Medulla oblongata (tissue), 1 donor: ENCODE measurements around the gene KAZALD1.
A peak's percentile ranks its signal among the peaks of the same experiment; 100 is the strongest.

ENCODE experiments used
- DNase-seq: peaks from one replicate; pipeline ENCODE4 v3.0.0-alpha.2; 2015; ENCODE audit errors: extremely low spot score

KAZALD1 gene

GRCh38 chr10:101095550-101096213, 33.9 kb downstream of the KAZALD1 start:
- peak; percentile 43 for DNase-seq

- no peak for DNase-seq
These were observed 34.6 kb downstream of the KAZALD1 start for GRCh38 chr10:101096378-101096777.

- DNase-seq = no peak
These were observed 36.1 kb downstream of the KAZALD1 start for GRCh38 chr10:101097881-101098280.

- no peak for DNase-seq
These were observed 38.1 kb downstream of the KAZALD1 start for GRCh38 chr10:101099901-101100300.

- DNase-seq = no peak
These were observed 39.6 kb downstream of the KAZALD1 start for GRCh38 chr10:101101372-101101881.

GRCh38 chr10:101103430-101103829, 41.6 kb downstream of the KAZALD1 start:
- DNase-seq = no peak

- DNase-seq = no peak
These were observed 44.6 kb downstream of the KAZALD1 start for GRCh38 chr10:101106351-101106750.

GRCh38 chr10:101107771-101108170, 46.0 kb downstream of the KAZALD1 start:
- no peak for DNase-seq

GRCh38 chr10:101110856-101111523, 49.2 kb downstream of the KAZALD1 start:
- DNase-seq = no peak

GRCh38 chr10:101111547-101111946, 49.8 kb downstream of the KAZALD1 start:
- DNase-seq = no peak

GRCh38 chr10:101112799-101113594, 51.2 kb downstream of the KAZALD1 start:
- no peak for DNase-seq

GRCh38 chr10:101113890-101114403, 52.2 kb downstream of the KAZALD1 start:
- no peak for DNase-seq

GRCh38 chr10:101114646-101115045, 52.9 kb downstream of the KAZALD1 start:
- DNase-seq = peak; percentile 13
